ENCODE data around the gene KCNH2.

DNA sequence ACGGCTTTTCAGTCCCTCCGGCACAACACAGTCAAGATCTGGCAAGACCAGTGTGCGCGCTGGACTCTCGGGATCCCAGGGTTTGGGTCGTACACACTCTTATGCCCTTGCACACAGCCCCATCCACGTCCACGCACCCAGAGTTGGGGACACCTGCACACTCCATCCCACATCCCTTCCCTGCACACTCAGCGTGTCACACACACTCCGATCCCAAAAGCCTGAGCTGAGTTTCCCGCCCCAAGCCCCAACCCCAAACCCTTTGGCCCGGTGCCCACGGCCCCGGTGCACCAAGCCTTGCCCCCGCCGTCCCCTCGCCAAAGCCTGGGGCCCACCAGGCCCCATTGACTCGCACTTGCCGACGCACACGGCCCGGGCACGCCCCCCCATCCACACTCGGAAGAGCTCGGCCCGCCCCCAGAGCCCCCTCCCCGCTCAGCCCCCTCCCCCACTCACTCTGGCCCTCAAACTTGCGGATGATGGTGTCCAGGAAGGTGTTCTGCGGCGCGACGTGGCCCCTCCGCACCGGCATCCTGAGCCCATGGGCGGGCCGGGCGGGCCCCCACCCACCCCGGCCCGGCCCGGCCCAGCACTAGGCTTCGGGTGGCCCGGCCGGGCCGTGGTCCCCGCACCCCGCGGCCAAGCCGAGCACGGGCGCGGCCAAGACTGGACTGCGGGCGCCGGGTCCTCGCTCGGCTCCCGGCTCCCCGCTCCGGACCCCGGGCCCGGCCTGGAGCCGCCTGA is 567 bp downstream of the KCNH2 start:
- TF ChIP-seq, protein P1, sequence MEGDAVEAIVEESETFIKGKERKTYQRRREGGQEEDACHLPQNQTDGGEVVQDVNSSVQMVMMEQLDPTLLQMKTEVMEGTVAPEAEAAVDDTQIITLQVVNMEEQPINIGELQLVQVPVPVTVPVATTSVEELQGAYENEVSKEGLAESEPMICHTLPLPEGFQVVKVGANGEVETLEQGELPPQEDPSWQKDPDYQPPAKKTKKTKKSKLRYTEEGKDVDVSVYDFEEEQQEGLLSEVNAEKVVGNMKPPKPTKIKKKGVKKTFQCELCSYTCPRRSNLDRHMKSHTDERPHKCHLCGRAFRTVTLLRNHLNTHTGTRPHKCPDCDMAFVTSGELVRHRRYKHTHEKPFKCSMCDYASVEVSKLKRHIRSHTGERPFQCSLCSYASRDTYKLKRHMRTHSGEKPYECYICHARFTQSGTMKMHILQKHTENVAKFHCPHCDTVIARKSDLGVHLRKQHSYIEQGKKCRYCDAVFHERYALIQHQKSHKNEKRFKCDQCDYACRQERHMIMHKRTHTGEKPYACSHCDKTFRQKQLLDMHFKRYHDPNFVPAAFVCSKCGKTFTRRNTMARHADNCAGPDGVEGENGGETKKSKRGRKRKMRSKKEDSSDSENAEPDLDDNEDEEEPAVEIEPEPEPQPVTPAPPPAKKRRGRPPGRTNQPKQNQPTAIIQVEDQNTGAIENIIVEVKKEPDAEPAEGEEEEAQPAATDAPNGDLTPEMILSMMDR (conservative IDR thresholded peaks at IDR 0.05; ENCODE audit: low read depth, low read length), result no peak
- TF ChIP-seq EZH2phosphoT487 (IDR thresholded peaks at IDR 0.05; ENCODE audit: borderline replicate concordance, low read length), result no peak
